ENCODE results near the gene TMEM184B.

DNA sequence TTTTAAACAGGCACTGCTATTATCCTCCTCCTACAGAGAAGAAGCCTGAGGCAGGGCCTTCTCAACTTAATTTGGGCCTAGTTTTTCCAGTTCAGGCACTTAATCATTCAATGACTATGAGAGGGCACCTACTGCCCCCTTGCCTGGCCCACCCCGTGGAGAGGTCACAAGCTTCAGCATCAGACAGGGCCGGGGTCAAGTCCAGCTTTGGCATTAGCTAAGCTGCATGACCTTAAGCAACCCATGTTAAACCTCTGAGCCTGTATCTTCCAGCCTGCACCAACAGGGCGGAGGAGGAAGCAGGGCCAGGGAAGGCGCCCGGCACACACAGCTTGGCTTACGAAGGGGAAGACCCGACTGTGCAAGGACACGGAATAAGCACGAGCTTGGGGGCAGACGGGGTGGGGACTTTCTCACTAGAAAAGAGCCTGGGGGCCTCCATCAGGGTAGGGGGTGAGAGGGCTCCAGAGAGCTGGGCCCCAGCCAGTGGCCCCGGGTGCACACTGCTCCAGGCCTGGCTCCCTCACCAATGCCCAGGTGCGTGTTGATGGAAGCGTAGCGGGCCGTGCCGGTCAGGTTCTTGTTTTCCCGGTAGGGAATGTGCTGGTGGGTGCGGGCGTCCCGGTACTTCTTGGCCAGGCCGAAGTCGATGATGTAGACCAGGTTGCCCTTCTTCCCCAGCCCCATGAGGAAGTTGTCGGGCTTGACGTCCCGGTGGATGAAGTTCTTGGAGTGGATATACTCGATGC, 27.6 kb upstream of the TMEM184B start:
- TF ChIP-seq, protein P1, sequence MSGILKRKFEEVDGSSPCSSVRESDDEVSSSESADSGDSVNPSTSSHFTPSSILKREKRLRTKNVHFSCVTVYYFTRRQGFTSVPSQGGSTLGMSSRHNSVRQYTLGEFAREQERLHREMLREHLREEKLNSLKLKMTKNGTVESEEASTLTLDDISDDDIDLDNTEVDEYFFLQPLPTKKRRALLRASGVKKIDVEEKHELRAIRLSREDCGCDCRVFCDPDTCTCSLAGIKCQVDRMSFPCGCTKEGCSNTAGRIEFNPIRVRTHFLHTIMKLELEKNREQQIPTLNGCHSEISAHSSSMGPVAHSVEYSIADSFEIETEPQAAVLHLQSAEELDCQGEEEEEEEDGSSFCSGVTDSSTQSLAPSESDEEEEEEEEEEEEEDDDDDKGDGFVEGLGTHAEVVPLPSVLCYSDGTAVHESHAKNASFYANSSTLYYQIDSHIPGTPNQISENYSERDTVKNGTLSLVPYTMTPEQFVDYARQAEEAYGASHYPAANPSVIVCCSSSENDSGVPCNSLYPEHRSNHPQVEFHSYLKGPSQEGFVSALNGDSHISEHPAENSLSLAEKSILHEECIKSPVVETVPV (CRISPR knock-in tag; IDR thresholded peaks at IDR 0.05), result no peak
- TF ChIP-seq ZFP30 (CRISPR knock-in tag; IDR thresholded peaks at IDR 0.05) (no peak), PATZ1 (CRISPR knock-in tag; IDR thresholded peaks at IDR 0.05; ENCODE audit: borderline replicate concordance) (no peak), RARB (CRISPR knock-in tag; IDR thresholded peaks at IDR 0.05) (no peak)
